ENCODE measurements around the gene TARS2.

The TARS2 gene

GRCh38 chr1:150484861-150485260 lies 2.4 kb upstream of the TARS2 start:
- Histone ChIP-seq H3K4me2 (no peak overlapping the region), H3K4me3 (IDR thresholded peaks at IDR 0.05; ENCODE audit: insufficient read depth, low read depth, low read length) (no peak overlapping the region), H3K27ac (no peak overlapping the region), H3K9ac (no peak overlapping the region), H3K27me3 (ENCODE audit: insufficient read depth, low read depth) (no peaks in the 10 kb centered on the region; the same call in 1 of the 2 replicates), H4K20me1 (ENCODE audit: insufficient read depth) (no peaks in the 10 kb centered on the region), H3K79me2 (ENCODE audit: insufficient read depth, low read depth) (peaks cover 11% of the 10 kb centered on the region; the same call in 1 of the 2 replicates), H3K4me1 (ENCODE audit: low read depth, poor library complexity, severe bottlenecking) (peaks cover 8% of the 10 kb centered on the region), H2AFZ (ENCODE audit: low read depth) (no peak overlapping the region), H3K36me3 (ENCODE audit: insufficient read depth) (no peaks in the 10 kb centered on the region)
- TF ChIP-seq CTCF (conservative IDR thresholded peaks at IDR 0.05; ENCODE audit: low read depth, low read length): no peak

- Histone ChIP-seq H3K9ac (peak overlapping the region; percentile 57), H3K27me3 (ENCODE audit: insufficient read depth, low read depth) (no peaks in the 10 kb centered on the region; the same call in 1 of the 2 replicates), H3K79me2 (ENCODE audit: insufficient read depth, low read depth) (peaks cover 11% of the 10 kb centered on the region; the same call in 1 of the 2 replicates), H3K4me3 (IDR thresholded peaks at IDR 0.05; ENCODE audit: insufficient read depth, low read depth, low read length) (peak overlapping the region; percentile 100), H4K20me1 (ENCODE audit: insufficient read depth) (no peaks in the 10 kb centered on the region), H3K4me2 (peak overlapping the region; percentile 79), H3K27ac (peak overlapping the region; percentile 11; the same call in 1 of the 2 replicates), H2AFZ (ENCODE audit: low read depth) (peak overlapping the region; percentile 70), H3K4me1 (ENCODE audit: low read depth, poor library complexity, severe bottlenecking) (peaks cover 8% of the 10 kb centered on the region), H3K36me3 (ENCODE audit: insufficient read depth) (peaks cover 5% of the 10 kb centered on the region; the same call in 1 of the 2 replicates)
- TF ChIP-seq CTCF (conservative IDR thresholded peaks at IDR 0.05; ENCODE audit: low read depth, low read length): no peak
These were observed 520 bp downstream of the TARS2 start for GRCh38 chr1:150487763-150488115.

DNA sequence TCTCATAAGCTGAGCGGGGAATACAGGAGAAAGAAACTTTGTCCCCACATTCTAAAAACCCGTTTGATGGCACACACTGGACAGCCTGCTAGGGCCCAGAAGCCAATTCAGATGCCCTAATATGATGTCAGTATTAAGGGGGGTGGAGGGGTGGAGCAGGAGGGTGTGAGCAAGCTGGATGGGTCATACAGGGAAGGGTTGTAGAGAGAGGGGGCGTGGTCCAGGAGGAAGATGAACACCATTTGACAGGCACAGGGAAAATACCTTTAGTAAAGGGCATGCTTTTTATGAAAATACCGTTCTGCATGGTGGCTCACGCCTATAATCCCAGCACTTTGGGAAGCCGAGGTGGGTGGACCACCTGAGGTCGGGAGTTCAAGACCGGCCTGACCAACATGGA lies 6.0 kb downstream of the TARS2 start:
- Histone ChIP-seq H3K4me3 (IDR thresholded peaks at IDR 0.05; ENCODE audit: insufficient read depth, low read depth, low read length) (no peak overlapping the region), H3K79me2 (ENCODE audit: insufficient read depth, low read depth) (peaks cover 3% of the 10 kb centered on the region; the same call in 1 of the 2 replicates), H3K4me2 (no peak overlapping the region), H4K20me1 (ENCODE audit: insufficient read depth) (no peaks in the 10 kb centered on the region), H3K36me3 (ENCODE audit: insufficient read depth) (peaks cover 8% of the 10 kb centered on the region; the same call in 1 of the 2 replicates), H3K27ac (no peak overlapping the region), H3K9ac (no peak overlapping the region), H3K27me3 (ENCODE audit: insufficient read depth, low read depth) (no peaks in the 10 kb centered on the region), H3K4me1 (ENCODE audit: low read depth, poor library complexity, severe bottlenecking) (peaks cover 5% of the 10 kb centered on the region), H2AFZ (ENCODE audit: low read depth) (no peak overlapping the region)
- no peak for TF ChIP-seq CTCF (conservative IDR thresholded peaks at IDR 0.05; ENCODE audit: low read depth, low read length)

- H3K9ac ChIP-seq: no peak overlapping the region
These were observed 11.1 kb downstream of the TARS2 start for GRCh38 chr1:150498342-150498741.

More at GRCh38 chr1:150498342-150498741, 11.1 kb downstream of the TARS2 start:
- H3K79me2 ChIP-seq (ENCODE audit: insufficient read depth, low read depth): no peaks in the 10 kb centered on the region
- TF ChIP-seq CTCF (conservative IDR thresholded peaks at IDR 0.05; ENCODE audit: low read depth, low read length): no peak
- no peak overlapping the region for H3K4me2 ChIP-seq
- no peak overlapping the region for H2AFZ ChIP-seq (ENCODE audit: low read depth)
- no peaks in the 10 kb centered on the region for H4K20me1 ChIP-seq (ENCODE audit: insufficient read depth)
- no peak overlapping the region for H3K4me3 ChIP-seq (IDR thresholded peaks at IDR 0.05; ENCODE audit: insufficient read depth, low read depth, low read length)
- no peaks in the 10 kb centered on the region; the same call in 1 of the 2 replicates for H3K36me3 ChIP-seq (ENCODE audit: insufficient read depth)
- H3K27me3 ChIP-seq (ENCODE audit: insufficient read depth, low read depth): no peaks in the 10 kb centered on the region
- no peaks in the 10 kb centered on the region for H3K4me1 ChIP-seq (ENCODE audit: low read depth, poor library complexity, severe bottlenecking)
- H3K27ac ChIP-seq: no peak overlapping the region

Data from KMS-11 (cell line).